Gastrocnemius medialis (tissue), 4 donors: ENCODE results near the gene KCNAB1. TPM values are rescaled to one million over a fixed set of nuclear protein-coding genes. Genes with fewer than 3 reads are reported as not detected.
A peak's percentile ranks its signal among the peaks of the same experiment; 100 is the strongest.

Experiments used
- ATAC-seq, 2 donors: fragments of 150-250 bp; one replicate each; pipeline ENCODE4 v1.9.1; 2016
- DNase-seq, 2 donors: peaks; one replicate each; pipeline ENCODE4 v3.0.0-alpha.2; 2019
- H3K27ac ChIP-seq, 4 donors: fragments of 200-600 bp; sonication (generic); 1 replicate in 1 of 4; 2 replicates in 3 of 4; pipeline ENCODE4 v1.5.1; 2016 to 2018; ENCODE audit warnings: mild to moderate bottlenecking in 2 of 4, moderate library complexity in 1 of 4
- H3K27me3 ChIP-seq, 3 donors: fragments of 200-600 bp; sonication (generic) in 2 of 3; 1 replicate in 1 of 3; 2 replicates in 2 of 3; pipeline versions ENCODE4 v1.5.1 to v1.6.0; 2016 to 2019; ENCODE audit warnings: mild to moderate bottlenecking in 1 of 3, moderate library complexity in 1 of 3
- H3K36me3 ChIP-seq, 2 donors: fragments of 200-600 bp; sonication (generic) in 1 of 2; one replicate each; pipeline ENCODE4 v1.5.1; 2017 to 2018
- H3K4me1 ChIP-seq, 2 donors: fragments of 200-600 bp; sonication (generic) in 1 of 2; one replicate each; pipeline ENCODE4 v1.5.1; 2016 to 2017; ENCODE audit warnings: mild to moderate bottlenecking in 2 of 2
- H3K4me3 ChIP-seq, 4 donors: fragments of 200-600 bp; sonication (generic) in 3 of 4; 1 replicate in 1 of 4; 2 replicates in 3 of 4; pipeline ENCODE4 v1.5.1; 2016 to 2019; ENCODE audit warnings: mild to moderate bottlenecking in 2 of 4
- H3K9me3 ChIP-seq, 3 donors: fragments of 200-600 bp; sonication (generic) in 2 of 3; 1 replicate in 1 of 3; 2 replicates in 2 of 3; pipeline ENCODE4 v1.5.1; 2016 to 2019
- CTCF ChIP-seq, 5 experiments: fragments of 450-650 bp in 3 of 5; fragments of 200-600 bp in 2 of 5; sonication (generic) in 2 of 5; IDR thresholded peaks in 4 of 5; conservative IDR thresholded peaks in 1 of 5; 1 replicate in 4 of 5; 2 replicates in 1 of 5; pipeline ENCODE4 v1.5.1; 2016 to 2019; ENCODE audit warnings: antibody characterized with exemption in 5 of 5, mild to moderate bottlenecking in 3 of 5, moderate library complexity in 3 of 5
- POLR2A ChIP-seq, 2 donors: fragments of 450-650 bp; IDR thresholded peaks; one replicate each; pipeline ENCODE4 v1.6.1; 2017; ENCODE audit warnings: antibody characterized with exemption in 2 of 2, mild to moderate bottlenecking in 2 of 2, moderate library complexity in 2 of 2
- in situ Hi-C, 4 donors: fragments of 200-750 bp; cut with MboI; loops; one replicate each; pipeline versions ENCODE4 v1.15.0 to v1.8.0; 2017; ENCODE audit warnings: low sequenced_read_pairs in 4 of 4
- intact Hi-C: fragments of 100-400 bp; cut with DNase I; formaldehyde crosslinking; loops from one replicate; pipeline ENCODE4 v1.15.1; 2023; ENCODE audit warnings: low total_unique reads
- total RNA-seq, 4 donors: library from RNA; depleted of rRNA; stranded (reverse); fragments of >200 nt; gene quantifications; one replicate each; pipeline versions ENCODE4 v1.1.0 to v1.2.3, GENCODE V29; 2016

Gene KCNAB1
- total RNA-seq, 4 donors from 2014 or later: 0.46 to 3.6 (median 1.9) TPM

- Histone ChIP-seq H3K4me1 (peaks cover 22 to 27% of the 10 kb centered on the region in 2 donors), H3K9me3 (no peaks in the 10 kb centered on the region), H3K36me3 (peaks cover 0 to under 1% of the 10 kb centered on the region in 2 donors), H3K27ac (peak overlapping the region; percentile 85 to 97 (median 90)), H3K4me3 (peak overlapping the region; percentile 84 to 100 (median 88)), H3K27me3 (no peaks in the 10 kb centered on the region)
- no peak for TF ChIP-seq CTCF (IDR thresholded peaks at IDR 0.05 in 4 of 5, conservative IDR thresholded peaks at IDR 0.05 in 1 of 5)
- no peak for TF ChIP-seq POLR2A (IDR thresholded peaks at IDR 0.05)
- in situ Hi-C loops: loop anchor here in 2 of 4 donors (10.0 to 25.0 kb wide), 4 partner anchors 92 to 530 kb away; no protein-coding TSS in a partner anchor
- DNase-seq (no peak), ATAC-seq (peak in 1 of 2 donors; percentile 30)
- intact Hi-C loops: no loop called here
These were observed 434.1 kb downstream of the KCNAB1 start for GRCh38 chr3:156554515-156554841.

- peaks cover 22 to 27% of the 10 kb centered on the region in 2 donors for H3K4me1 ChIP-seq
- H3K36me3 ChIP-seq: no peaks in the 10 kb centered on the region
- in situ Hi-C loops (loop anchor here in 2 of 4 donors (10.0 to 25.0 kb wide), 4 partner anchors 93 to 530 kb away; no protein-coding TSS in a partner anchor), intact Hi-C loops (loop anchor here (1.0 to 5.0 kb wide), 5 partner anchors 119 to 602 kb away; partner anchors contain the start of gene TIPARP)
- peak; percentile 99 for DNase-seq
- H3K27me3 ChIP-seq: no peaks in the 10 kb centered on the region
- no peaks in the 10 kb centered on the region for H3K9me3 ChIP-seq
- H3K27ac ChIP-seq: peak within 1 kb of the TSS; percentile 85 to 97 (median 90)
- peak; percentile 98 for ATAC-seq
- H3K4me3 ChIP-seq: peak within 1 kb of the TSS; percentile 84 to 100 (median 88)
- peak; percentile 71 to 78 for TF ChIP-seq POLR2A (IDR thresholded peaks at IDR 0.05)
- peak; percentile 34 to 65 (median 63) for TF ChIP-seq CTCF (IDR thresholded peaks at IDR 0.05 in 4 of 5, conservative IDR thresholded peaks at IDR 0.05 in 1 of 5)
These were observed 434.7 kb downstream of the KCNAB1 start, which contains the start of gene SSR3 for GRCh38 chr3:156554842-156555687. Gene SSR3 (minus strand): TSS chr3:156555117. CDS start chr3:156555089, 28 bp downstream.

GRCh38 chr3:156558389-156558788 lies 438.0 kb downstream of the KCNAB1 start:
- Histone ChIP-seq H3K36me3 (no peaks in the 10 kb centered on the region), H3K4me3 (no peak overlapping the region), H3K27ac (no peak overlapping the region), H3K27me3 (no peaks in the 10 kb centered on the region), H3K4me1 (peaks cover 7 to 11% of the 10 kb centered on the region in 2 donors), H3K9me3 (no peaks in the 10 kb centered on the region)
- DNase-seq (no peak), ATAC-seq (no peak)
- in situ Hi-C loops (loop anchor here in 2 of 4 donors (10.0 to 25.0 kb wide), 4 partner anchors 96 to 526 kb away; no protein-coding TSS in a partner anchor), intact Hi-C loops (loop anchor here (5.0 kb wide), 4 partner anchors 259 to 599 kb away; no protein-coding TSS in a partner anchor)
- TF ChIP-seq POLR2A (IDR thresholded peaks at IDR 0.05) (no peak), CTCF (IDR thresholded peaks at IDR 0.05 in 4 of 5, conservative IDR thresholded peaks at IDR 0.05 in 1 of 5) (no peak)

GRCh38 chr3:156559321-156559720 lies 438.9 kb downstream of the KCNAB1 start:
- intact Hi-C loops (loop anchor here (5.0 kb wide), 4 partner anchors 258 to 598 kb away; no protein-coding TSS in a partner anchor), in situ Hi-C loops (loop anchor here in 2 of 4 donors (10.0 to 25.0 kb wide), 4 partner anchors 97 to 525 kb away; no protein-coding TSS in a partner anchor)
- no peaks in the 10 kb centered on the region for H3K9me3 ChIP-seq
- H3K27ac ChIP-seq: no peak overlapping the region
- no peaks in the 10 kb centered on the region for H3K36me3 ChIP-seq
- TF ChIP-seq CTCF (IDR thresholded peaks at IDR 0.05 in 4 of 5, conservative IDR thresholded peaks at IDR 0.05 in 1 of 5) (no peak), POLR2A (IDR thresholded peaks at IDR 0.05) (no peak)
- no peak overlapping the region for H3K4me3 ChIP-seq
- no peaks in the 10 kb centered on the region for H3K27me3 ChIP-seq
- DNase-seq: no peak
- no peak for ATAC-seq
- H3K4me1 ChIP-seq: peaks cover 0 to 1% of the 10 kb centered on the region in 2 donors
